NOMO-1 treated with dmso at 0.1 percent for 144 hours (cell line): Measurements from ENCODE around the gene C2orf78.

Experiments used
- DNase-seq: peaks from one replicate; lab custom pipeline; 2025; ENCODE audit not compliant: unreplicated experiment; lab: John Stamatoyannopoulos, UW

The C2orf78 gene

DNA sequence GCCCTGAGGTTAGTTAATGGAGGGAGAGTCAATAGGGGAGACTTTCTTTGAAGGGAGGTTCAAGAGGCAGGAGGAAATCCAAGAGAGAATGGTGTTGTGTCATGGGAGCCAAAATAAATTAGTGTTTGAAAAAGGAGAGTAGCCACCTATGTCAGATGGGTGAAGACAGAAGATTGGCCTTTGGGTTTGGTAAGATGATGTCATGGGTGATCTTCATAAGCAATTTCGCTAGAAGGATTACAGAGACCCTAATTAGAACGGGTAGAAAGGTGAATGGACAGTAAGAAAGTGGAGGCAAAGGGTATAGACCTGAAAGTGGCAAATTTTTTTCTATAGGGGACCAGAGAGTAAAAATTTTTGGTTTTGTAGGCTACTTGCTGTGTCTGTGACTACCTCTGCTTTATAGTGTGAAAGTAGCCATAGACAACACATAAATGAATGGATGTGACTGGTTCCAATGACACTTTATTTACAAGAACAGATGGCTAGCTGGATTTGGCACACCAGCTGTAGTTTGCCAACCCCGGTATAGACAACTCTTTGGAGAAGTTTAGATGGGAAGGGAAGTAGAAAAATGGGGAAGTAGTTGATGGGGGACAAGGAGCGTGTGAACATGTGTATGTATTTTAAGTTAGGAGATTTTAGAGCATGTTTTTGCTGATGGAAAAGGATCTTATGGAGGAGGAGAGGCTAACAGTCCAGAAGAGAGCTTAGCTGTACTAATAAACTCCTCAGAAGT lies 54.0 kb downstream of the C2orf78 start:
- DNase-seq = peak; percentile 56

DNA sequence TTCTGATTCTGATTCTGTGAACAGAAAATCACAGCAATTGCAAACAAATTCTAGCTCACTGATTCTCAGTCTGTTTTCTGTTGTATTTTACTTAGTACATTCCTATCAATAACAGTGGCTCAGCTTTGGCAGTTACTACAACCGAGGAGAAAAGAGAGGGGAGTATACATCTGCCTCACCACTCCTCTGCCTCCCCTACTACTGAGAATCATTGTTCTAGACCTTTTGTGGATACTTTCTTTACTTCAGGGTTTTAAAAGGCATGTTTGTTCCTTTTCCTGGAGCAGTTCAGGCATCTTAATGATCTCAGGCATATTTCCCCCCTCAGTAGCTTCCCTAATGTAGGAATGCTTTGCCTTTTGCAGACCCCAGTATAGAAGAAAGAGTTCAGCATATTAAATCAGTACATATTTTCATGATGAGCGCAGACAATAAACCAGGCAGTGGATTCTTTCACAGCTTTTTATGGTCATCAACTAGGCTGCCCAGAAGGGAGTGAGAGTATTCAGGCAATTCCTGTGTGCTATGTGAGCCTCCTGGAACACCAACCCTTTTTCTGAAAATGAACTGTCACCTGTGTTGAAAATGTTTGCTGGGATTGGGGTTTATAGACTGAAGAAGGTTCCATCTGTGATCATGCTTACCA lies 55.0 kb downstream of the C2orf78 start:
- no peak for DNase-seq

DNA sequence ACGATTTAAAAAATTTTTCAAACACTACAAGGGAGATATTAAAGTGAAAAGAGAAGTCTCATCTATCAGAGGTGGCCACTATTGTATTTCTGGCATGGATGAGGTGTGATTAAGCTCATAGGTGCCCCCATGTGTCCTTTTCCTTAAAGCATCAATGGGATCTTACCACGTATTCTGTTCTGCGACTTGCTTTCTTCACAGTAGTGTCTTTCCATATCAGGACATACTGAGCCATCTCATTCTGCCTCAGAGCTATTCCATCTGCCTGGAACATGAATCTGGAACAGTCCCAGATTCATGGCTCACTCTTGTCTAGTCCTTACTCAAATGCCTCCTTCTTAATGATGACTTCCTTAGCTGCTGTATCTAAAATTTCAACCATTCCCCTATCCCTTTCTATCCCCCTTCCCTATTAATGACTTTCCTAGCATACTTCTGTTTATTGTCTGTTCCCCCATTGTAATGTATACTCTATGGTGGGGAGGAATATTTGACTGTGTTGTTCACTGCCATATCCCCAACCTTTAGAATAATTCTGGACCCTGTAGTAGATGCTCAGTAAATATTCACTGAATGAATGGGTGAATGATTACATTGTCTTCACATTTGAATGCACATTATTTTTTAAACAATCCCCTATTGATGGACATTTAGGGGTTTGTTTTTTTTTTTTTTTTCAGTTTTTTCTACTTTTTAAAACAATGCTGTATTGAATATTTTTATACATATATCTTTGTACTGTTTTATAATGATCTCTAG lies 55.8 kb downstream of the C2orf78 start:
- DNase-seq = no peak

DNA sequence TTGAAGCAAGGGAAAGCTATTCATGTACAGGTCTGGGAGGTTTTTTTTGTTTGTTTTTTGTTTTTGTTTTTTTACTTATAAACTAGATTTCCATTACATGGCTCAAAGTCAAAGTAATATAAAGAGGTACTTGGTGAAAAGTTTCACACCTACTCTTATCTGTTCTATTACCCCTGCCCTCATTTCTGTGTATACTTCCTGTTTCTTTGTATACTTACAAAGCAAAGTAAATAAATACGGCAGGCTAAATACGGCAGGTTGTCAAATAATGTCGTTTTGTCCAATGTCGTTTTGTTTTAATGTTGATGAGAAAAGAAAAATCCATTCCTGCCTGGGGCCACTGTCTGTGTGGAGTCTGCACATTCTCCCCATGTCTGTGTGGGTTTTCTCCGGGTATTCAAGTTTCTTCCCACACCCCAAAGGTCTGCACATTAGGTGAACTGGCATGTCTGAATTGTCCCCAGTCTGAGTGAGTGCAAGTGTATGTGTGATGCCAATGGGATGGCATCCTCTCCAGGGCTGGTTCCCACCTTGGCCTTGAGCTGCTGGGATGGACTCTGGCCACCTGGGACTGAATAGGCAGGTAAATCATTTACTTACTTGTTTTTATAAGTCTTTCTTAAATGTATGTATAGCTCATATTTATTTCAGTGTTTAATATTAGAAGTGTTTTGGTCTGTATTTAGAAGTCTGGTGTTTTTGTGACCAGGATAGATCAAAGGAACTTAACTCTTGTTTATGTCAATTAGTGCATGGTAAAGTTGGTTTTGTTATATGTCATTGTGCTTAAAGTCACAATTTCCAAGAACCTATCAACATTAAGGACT lies 58.1 kb downstream of the C2orf78 start:
- no peak for DNase-seq

DNA sequence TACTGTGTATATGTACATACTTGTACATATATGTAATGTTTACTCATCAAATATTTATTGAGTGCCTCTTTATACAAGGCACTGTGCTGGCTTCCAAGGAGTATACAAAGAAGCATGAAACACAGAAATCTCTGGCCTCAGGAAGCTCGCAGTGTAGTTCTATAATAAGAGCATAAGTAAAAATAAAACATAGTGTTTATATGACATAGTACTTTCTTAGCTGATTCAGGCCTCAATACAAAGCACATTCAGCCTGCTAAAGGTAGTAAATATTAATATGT lies 58.7 kb downstream of the C2orf78 start:
- DNase-seq = no peak

DNA sequence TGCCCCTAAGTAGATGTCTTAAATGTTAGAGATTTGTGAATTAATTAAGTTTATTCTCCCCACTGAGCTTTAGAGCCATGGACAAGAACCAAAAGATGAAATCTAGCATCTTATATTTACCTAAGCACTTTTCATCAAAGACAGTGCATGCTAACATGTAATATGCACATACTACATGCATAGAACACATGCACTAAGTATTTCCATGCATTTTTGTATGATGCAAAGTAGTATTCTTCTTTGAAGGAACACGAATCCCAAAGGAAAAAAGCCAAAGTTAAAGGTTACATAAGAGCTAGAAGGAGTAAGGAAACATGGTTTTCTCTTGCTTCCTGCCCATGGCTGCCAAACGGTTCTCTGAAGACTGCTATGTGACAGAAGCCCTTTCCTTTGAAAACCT lies 60.1 kb downstream of the C2orf78 start:
- DNase-seq = no peak

DNA sequence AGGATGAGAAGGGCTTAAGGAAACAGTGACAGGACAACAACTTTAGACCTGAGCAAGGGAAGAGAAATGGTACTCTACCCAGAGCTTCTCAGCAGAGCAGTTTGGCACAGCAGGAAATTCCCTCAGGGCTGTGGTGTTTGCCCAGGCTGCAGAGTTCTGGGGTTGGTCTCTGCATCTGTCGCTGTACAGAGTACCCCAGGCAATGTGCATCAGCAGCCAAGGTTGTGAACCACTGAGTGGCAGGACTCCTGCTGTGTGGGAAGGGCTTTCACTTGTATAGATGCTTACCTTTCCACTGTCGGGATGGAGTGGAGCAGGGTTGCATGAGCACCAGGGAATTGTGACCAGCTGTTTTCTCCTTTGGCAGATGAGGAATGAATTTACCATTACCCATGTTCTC lies 66.0 kb downstream of the C2orf78 start:
- DNase-seq = no peak

DNA sequence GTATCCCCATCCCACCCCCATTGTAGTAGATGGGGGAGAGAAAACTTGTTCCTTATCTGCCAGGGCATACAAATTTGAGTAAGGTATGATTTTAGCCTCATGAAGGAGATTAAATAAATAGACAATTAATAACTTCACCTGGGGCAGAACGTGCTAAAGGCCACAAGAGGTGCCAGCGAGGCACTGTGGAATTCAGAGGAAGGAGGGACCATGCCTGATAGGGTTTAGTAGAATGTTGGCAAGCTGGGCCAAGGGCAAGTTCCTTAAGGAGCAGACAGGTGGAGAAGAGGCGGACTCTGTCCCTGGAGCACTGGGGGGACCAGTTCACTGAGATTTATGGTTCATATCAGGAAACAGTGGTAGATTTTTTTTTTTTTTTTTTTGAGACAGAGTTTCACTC lies 67.3 kb downstream of the C2orf78 start:
- DNase-seq = no peak

DNA sequence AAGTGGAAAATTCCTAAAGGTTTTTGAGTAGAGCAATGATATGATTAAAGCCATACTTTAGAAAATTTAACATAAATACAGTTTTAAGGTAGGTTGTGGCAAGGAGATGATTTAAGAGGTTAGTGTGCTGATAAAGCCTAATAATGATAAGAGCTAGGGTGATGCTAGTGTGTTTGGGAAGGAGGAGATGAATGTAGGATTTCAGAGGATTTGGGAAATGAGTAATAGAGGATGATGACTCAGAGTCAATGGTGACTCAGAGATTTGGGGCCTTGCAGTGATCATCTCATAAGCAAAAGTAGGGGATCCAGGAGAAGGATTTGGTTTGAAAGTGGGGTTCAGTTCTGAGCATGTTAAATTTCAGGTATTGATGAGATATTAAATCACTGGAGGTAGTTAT lies 68.0 kb downstream of the C2orf78 start:
- DNase-seq = no peak

DNA sequence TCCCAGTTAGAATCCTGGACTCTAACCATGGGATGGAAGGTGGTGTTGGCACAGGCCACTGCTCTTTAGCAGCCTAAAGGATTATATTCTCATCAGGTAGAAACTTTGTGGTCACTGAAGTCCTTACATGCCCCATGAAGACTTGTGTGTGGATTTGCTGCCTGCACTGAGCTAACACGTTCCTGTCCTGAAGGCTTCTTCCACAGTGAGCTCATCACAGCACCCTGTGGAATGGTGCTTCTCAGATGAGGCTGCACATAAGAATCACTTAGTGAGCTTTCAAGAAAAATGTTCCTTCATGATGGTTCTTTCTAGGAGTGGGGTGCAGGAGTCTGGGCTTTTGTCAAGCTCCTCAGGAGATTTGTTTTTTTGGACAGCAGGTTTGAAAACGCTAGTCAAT lies 71.5 kb downstream of the C2orf78 start:
- no peak for DNase-seq

DNA sequence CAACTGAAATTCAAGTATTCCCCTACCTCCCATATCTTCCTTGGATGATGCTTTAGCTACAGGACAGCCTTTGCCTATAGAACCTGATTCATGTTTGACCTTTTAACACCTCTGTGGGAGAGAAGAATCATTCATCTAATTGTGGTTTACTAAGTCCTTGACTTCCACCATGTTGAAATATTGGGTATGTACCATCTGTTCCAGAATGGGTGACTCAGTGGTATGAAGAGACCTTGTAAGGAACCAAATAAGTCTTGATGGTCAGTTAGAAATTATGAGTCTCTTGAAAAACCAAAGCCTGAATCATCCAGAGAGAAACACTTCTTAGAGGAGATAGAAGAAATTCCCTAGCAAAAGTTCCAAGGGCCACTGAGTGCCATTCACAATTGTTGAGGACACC lies 72.2 kb downstream of the C2orf78 start:
- no peak for DNase-seq

DNA sequence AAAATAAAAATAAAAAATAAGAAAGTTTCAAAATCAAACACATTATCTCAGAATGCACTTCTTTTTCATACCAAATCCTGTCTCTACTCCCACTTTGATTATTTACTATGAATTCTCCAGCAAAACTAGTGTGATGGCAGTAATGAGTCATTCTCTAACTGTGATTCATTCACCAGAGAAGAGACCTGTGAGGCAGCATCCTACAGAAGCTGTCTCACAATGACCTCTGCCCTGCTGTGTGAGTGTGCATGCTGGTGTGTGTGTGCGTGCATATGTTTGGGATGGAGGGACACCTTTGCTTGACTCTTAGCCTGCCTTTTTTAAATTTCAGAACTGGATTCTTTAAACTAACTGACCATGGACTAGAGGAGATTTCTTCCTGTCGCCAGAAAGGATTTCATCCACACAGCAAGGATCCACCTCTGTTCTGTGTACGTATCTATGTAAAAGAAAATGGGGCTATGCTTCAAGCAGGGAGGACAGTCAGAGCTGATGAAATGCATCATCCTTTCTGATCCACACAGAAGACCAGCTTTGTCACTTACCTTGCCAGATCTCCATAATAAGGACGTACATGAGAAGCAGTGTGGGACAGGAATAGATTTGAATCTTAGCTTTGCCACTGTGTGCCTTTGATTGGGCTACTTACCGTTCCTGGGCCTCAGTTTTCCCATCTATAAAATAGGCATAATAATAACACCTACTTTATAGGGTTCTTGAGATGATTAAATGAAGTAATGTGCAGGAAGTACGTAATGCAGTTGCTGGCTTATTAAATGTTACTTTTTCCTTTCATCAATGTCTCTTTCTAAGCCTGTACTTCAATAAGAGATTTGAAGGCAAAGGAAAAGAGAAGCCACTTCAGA lies 76.0 kb downstream of the C2orf78 start:
- DNase-seq = no peak

DNA sequence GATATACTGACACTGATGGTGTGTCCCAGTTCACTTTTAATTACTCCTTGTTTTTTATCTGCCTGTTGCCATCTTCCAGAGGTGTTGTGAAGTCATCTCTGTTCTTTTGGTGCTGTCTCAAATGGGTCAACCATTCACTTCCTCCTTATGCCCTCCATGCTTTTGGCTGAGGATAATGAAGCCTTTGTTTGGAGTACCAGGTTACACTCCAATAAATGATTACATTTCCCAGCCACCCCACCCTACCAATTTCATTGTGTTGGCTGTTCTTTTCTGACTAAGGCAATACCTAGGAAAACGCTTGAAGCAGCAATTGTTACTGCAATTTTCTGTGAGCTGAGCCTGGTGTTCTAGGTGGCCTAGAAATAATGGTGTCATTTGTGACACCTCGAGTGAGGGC lies 79.0 kb downstream of the C2orf78 start:
- no peak for DNase-seq
